ENCODE measurements around the gene TRHDE.

DNA sequence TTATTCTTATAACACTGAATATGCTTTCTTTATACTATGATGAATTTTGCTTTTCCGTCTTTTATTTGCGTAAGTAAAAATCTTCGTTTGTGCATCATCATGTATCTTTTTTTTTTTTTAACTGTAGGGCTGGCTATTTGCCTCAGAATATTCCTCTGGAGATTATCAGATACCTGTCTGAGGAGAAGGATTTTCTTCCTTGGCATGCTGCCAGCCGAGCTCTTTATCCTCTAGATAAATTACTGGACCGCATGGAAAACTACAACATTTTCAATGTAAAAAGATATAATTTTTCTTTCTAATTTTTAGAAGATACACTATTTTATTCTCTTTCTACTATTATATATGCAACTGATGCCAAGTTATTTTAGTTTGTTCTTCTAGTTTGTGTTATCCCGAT, 346.6 kb downstream of the TRHDE start:
- TF ChIP-seq, protein P1, sequence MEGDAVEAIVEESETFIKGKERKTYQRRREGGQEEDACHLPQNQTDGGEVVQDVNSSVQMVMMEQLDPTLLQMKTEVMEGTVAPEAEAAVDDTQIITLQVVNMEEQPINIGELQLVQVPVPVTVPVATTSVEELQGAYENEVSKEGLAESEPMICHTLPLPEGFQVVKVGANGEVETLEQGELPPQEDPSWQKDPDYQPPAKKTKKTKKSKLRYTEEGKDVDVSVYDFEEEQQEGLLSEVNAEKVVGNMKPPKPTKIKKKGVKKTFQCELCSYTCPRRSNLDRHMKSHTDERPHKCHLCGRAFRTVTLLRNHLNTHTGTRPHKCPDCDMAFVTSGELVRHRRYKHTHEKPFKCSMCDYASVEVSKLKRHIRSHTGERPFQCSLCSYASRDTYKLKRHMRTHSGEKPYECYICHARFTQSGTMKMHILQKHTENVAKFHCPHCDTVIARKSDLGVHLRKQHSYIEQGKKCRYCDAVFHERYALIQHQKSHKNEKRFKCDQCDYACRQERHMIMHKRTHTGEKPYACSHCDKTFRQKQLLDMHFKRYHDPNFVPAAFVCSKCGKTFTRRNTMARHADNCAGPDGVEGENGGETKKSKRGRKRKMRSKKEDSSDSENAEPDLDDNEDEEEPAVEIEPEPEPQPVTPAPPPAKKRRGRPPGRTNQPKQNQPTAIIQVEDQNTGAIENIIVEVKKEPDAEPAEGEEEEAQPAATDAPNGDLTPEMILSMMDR (IDR thresholded peaks at IDR 0.05; ENCODE audit: poor library complexity, severe bottlenecking): no peak
- TF ChIP-seq SMC3 (conservative IDR thresholded peaks at IDR 0.05; ENCODE audit: poor library complexity) (no peak), POLR2AphosphoS5 (IDR thresholded peaks at IDR 0.05) (no peak)
